Myocyte (in vitro differentiated cells): Measurements from ENCODE around the gene TSPAN13. TPM values are rescaled to one million over a fixed set of nuclear protein-coding genes. Genes with fewer than 3 reads are reported as not detected.

Experiments
- DNase-seq: peaks from one replicate; pipeline ENCODE4 v3.0.0-alpha.2; 2012; ENCODE audit warnings: low read depth
- polyA plus RNA-seq: library from polyadenylated mRNA; unstranded; fragments of >200 nt; gene quantifications from one replicate; pipeline ENCODE4 v1.2.1, GENCODE V29; 2012; ENCODE audit warnings: missing spikeins
- total RNA-seq: library from RNA; depleted of rRNA; stranded (reverse); fragments of >200 nt; gene quantifications from 2 replicates; pipeline ENCODE4 v1.2.3, GENCODE V29; 2014

TSPAN13 gene
- total RNA-seq = 9.4 and 14.8 TPM in 2 replicates
- 3.5 TPM for polyA plus RNA-seq

- no peak for DNase-seq
These were observed at the start of gene TSPAN13 for GRCh38 chr7:16753102-16753931. Gene TSPAN13, plus strand, starts transcription at chr7:16753755. Its CDS starts 213 bp downstream, at chr7:16753968.

DNA sequence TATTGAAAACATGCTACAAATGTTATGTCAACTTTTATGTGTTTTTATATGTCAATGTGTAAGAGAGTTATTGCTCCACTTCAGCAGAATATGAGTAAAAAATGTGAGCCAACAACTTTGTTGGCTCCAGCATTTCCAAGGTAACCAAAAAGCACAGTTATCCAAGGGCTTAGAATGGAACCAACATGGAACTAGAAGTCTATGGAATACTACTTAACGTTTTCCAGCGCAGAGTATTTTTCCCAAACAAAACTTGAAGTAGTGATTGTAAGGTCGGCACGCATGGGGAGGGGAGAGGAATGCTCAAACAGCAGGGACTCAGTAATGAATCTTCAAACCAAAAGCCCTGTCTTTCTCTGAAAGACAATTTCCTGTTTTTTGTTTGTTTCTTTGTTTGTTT, 45.0 kb upstream of the TSPAN13 start:
- peak; percentile 36 for DNase-seq

DNA sequence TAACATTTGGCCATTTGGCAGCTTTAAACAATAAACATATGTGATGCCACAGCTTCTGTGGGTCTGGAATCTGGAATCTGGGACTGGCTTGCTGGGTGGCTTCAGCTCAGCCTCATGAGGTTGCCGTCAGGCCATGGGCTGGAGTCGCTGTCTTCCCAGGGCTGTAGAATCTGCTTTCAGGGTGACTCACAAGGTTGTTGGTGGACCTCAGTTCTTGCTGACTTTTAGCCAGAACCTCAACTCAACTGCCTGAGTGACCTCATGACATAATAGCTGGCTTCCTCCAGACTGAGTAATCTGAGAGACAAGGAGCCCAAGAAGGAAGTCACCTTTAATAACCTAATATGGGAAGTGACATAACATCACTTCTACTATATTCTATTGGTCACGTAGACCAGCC, 44.6 kb upstream of the TSPAN13 start:
- peak; percentile 98 for DNase-seq

DNA sequence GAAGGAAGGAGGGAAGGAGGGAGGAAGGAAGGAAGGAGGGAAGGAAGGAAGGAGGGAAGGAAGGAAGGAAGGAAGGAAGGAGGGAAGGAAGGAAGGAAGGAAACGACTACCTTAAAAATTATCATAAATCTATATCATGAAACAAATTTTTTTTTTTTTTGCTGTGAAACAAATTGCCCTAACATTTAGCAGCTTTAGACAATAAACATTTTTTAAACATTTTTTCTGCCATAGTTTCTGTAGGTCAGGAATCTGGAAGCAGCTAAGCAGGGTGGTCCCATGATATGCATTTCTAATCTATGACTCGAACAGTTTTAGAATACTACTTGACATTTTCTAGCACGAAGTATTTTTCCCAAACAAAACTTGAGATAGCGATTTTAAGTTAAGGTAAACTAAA, 42.9 kb upstream of the TSPAN13 start:
- DNase-seq = no peak

DNA sequence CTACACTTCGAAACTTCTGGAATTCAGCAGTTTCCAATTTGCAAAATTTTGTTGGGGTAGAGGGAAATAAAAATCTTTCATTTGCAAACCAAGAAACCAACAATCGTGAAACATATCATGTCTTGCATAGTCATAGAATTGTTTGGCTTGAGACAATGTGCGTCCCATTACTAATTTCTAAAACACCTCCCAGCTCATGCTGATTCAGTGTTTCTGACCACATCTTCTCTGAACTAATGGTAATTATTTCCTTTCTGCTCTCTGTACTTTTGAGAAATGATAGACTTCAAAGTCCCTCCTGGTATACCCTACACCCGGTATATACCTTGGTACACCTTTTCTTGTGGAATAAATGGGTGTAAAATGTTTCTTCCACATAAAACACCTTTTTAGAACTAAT, 41.8 kb upstream of the TSPAN13 start:
- peak; percentile 23 for DNase-seq

- DNase-seq = no peak
These were observed 40.6 kb upstream of the TSPAN13 start for GRCh38 chr7:16712916-16713315.

DNA sequence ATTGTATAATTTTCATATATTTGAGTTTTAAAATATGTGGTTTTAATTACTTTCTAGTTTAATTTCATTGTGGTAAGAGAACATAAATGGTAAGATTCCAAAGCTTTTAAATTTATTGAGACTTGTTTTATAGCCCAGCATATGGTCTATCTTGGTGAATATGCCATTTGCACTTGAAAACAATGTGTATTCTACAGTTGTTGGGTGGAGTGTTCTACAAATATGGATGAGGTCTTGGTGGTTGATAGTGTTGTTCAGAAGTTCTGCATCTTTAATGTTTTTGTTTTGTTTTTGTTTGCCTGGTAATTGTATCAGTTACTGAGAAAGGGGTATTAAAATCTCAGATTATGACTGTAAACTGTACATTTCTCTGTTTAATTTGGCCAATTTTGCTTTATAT, 37.6 kb upstream of the TSPAN13 start:
- DNase-seq = no peak

GRCh38 chr7:16718111-16718656, 35.4 kb upstream of the TSPAN13 start:
- DNase-seq = no peak

DNA sequence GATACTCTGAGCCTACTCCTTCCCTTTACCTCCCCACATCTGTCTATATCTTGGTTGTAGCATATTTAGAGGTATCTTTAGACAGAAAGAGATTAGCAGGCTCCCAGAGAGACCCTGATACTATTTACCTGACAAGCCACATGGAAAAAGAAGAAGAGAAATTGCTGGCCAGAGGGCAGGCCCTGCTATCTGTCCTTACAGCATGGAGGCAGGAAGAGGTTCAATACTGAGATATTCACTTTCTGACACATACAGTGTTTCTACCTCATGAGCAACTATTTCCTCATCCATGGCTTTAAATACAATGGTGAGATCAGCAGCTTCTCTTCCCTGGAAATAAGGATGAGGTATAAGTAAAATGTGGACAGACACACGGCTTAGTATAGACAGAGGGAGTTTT, 33.9 kb upstream of the TSPAN13 start:
- no peak for DNase-seq

- DNase-seq = no peak
These were observed 32.0 kb upstream of the TSPAN13 start for GRCh38 chr7:16721541-16721940.

DNA sequence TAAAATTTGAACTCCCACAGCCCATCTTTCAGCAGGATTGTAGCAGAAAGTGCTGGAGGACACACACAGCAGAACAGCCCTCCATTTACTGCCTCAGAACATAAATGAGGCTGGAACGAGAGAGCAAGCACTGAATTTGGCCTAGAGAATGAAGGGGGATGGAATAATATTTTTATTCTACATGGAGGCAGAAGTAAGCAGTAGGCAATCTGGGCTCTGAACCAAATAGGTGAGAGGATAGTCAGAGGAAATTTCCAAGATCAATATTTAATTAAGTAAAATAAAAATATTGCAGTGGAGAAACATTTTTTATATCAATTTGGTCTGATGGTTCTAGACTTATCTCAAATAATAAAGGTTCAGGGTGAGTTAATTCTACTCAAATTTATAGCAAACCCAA, 29.2 kb upstream of the TSPAN13 start:
- DNase-seq = no peak

- DNase-seq = no peak
These were observed 27.4 kb upstream of the TSPAN13 start for GRCh38 chr7:16726189-16726588.

- no peak for DNase-seq
These were observed 25.8 kb upstream of the TSPAN13 start for GRCh38 chr7:16727736-16728135.

- peak; percentile 95 for DNase-seq
These were observed 24.7 kb upstream of the TSPAN13 start for GRCh38 chr7:16728811-16729210.

- no peak for DNase-seq
These were observed 24.0 kb upstream of the TSPAN13 start for GRCh38 chr7:16729541-16729940.

DNA sequence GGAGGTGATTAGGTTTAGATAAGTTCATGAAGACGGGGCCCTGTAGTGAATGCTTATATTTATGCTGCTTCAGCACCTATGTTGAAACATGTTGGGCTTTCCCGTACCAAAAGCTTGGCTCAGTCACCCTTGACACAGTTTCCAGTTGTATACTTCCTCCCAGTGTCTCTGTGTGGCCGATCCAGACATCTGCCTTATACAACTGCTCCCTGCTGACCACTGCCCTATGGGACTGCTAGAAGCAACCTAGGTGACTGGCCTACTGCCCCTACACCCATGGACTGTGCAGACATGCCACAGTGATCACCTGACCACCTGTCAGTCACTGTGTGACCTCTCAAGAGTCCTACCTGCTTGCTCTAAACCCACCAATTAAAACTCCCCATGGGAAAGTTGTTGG, 22.6 kb upstream of the TSPAN13 start:
- no peak for DNase-seq

DNA sequence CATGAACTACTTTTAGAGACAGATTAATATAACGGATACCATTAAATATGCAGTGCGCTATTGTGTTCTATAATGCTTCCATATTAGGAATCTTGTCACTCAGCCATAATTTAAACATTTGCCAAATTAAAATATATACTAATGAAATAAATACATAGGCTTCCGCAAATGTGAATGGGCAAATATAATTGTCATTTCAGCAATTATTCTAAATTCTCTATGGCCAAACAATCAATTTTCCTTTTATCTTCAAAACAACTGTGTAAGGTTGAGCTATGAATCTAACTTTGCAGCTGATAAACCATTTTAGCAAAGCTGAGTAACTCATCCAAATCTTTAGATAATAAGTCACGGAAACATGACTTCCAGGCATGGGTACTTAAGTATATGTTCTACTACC, 20.7 kb upstream of the TSPAN13 start:
- no peak for DNase-seq

GRCh38 chr7:16734148-16734726, 19.3 kb upstream of the TSPAN13 start:
- no peak for DNase-seq

DNA sequence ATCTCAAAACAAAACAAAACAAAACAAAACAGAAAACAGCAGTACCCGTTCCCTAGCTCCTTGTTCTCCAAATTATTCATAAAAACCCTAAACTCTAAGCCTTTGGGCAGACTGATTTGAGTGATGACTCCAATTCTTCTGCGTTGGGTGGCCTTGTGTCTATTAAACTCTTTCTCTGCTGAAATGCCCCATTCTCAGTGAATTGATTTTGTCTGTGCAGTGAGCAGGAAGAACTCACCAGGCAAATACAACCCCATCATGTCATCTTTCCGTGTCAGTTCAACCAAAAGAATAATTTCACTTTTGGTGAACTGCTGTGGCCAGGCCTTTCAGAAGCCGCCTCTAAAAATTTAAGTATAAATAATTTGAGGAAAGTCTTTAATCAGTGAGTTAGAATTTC, 18.5 kb upstream of the TSPAN13 start:
- no peak for DNase-seq

- no peak for DNase-seq
These were observed 15.4 kb upstream of the TSPAN13 start for GRCh38 chr7:16738011-16738688.

DNA sequence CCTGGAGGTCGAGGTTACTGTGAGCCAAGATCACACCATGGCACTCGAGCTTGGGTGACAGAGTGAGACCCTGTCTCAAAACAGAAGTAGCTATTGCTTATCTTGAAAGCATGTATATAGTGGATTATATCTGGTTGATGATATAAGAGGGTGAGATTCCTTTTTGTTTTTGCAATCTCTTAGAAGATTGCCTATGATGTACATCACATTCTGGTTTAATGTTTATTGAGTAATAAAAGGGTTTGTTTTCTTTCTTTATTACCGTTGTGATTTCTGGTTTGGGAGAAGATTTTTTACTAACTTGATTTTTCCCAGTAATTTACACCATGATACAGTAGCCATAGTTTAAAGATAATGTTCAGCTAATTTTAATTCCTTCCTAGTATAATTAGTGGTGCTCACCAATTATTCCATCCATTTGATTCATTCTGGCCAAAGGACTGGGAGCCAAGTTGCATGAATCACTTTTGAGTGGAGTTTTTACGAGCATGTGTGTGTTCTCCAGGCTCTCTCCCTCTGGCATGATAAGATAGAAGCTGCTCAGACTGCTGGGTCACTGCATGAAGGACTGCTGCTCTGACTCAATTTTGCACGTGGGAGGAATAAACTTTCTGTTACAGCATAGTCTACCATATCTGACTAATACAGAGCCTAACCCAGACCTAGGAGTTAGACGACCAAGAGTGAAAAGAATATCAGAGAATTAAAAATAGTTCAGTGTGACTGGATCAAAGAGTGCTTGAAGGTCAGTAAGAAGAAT, 13.5 kb upstream of the TSPAN13 start:
- DNase-seq = peak; percentile 90
